Left renal cortex interstitium (tissue), 4 donors: Measurements from ENCODE around the gene ADGRG1. TPM values are rescaled to one million over a fixed set of nuclear protein-coding genes. Genes with fewer than 3 reads are reported as not detected.

Experiments
- DNase-seq, 4 donors: peaks; one replicate each; pipeline ENCODE4 v3.0.0-alpha.2; 2013; ENCODE audit warnings: low read depth in 4 of 4, low spot score in 2 of 4, missing footprints in 1 of 4
- polyA plus RNA-seq, 4 donors: library from polyadenylated mRNA; unstranded; fragments of 120-200 nt; gene quantifications; one replicate each; pipeline ENCODE4 v1.2.1, GENCODE V29; 2013; ENCODE audit not compliant: insufficient read length in 4 of 4

The ADGRG1 gene
- polyA plus RNA-seq, 4 donors: 70.6 to 91.4 (median 84.6) TPM

DNA sequence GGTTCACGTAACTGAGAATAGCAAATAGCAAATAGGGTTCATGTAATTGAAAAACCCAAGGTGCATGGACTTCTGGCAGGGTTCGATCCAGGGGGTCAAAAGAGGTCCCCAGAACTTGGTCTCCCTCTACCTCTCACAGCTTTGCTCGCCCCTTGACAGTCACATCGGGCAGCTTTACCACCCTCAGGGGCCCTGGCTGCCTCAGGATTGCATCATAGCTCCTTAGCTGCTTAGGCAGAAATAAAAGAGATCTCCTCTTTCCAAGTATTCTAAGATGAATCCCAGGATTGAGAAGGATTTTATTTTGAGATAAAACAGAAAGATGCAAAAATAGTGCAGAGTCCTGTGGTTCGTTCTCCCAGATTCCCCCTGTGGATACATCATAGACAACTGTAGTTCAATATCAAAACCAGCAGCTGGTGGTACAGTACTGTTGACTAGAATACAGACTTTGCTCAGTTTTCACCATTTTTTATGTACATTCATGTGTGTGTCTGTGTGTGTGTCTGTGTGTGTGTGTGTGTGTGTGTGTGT is 52.5 kb downstream of the ADGRG1 start:
- no peak for DNase-seq

DNA sequence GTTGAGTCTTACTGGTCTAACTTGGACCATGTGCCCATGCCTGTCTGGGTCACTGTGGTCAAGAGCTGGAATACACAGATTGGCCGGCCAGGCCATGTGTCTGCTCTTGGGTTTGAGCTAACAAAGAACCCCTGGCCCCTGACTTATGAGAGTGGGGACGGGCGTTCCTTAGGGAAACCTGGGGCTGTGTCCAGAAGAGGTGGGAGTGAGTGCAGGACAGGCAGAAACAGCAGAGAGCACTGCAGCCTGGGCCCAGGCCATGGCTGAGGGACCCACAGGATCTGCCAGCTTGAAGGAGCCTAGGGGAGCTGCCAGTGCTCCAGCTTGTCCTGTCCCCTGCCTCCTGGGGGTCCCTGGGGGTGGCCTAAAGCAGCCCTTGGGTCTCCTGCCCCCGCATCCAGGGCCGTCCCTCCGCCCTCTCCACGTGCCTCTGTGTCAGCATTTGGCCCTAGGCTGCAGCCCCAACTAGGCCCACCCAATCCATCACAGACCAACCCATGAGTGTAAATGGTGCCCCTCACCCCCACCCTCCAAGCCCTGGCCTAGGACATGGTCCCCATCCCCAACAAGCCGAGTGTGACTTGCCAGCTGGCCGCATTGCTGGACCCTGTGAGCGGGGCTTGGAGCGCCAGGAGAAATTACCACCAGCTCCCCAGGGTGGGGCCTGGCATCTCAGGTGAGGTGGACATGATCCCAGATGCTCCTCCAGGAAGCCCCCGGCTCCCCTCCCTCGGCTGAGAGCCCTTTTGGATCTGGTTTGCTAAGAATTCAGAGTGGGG is 53.7 kb downstream of the ADGRG1 start:
- DNase-seq: no peak

GRCh38 chr16:57682809-57683635 is 54.6 kb downstream of the ADGRG1 start:
- no peak for DNase-seq

- DNase-seq: no peak
These were observed 55.5 kb downstream of the ADGRG1 start for GRCh38 chr16:57683636-57684545.

DNA sequence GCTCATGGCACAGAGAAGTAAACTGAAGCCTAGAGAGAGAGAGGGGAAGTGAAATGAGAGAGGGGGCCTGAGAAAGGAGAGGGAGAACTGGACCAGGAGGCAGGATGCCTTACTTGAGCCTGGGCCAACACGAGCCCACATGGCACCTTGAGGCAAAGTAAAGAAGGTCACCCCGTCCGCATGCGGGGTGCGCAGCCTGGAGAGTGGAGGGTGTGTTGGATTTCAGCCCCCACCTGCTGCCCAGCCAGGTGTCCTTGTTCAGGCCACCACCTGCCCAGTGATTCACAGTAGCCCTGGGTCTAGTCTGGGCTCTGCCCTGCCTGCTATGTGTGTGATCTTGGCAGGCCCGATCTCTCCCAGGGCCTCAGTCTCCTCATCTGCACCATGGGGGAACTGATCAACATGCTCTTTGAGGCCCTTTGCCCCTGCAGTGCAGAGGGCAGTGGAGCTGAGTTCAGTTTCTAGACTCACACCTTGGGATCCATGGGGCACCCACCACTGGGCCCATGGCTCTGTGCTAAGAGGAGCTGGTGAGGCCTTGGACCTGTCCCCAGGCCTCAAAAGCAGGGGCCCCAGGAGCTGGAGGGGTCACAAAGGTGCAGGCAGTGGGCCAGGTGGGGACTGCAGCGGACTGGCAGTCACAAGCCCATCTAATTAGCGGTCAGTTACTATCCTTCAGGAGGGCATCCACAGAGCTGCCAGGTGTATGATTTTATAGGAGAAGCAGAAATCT is 56.4 kb downstream of the ADGRG1 start:
- no peak for DNase-seq

GRCh38 chr16:57685633-57686032 is 57.2 kb downstream of the ADGRG1 start:
- DNase-seq: no peak

DNA sequence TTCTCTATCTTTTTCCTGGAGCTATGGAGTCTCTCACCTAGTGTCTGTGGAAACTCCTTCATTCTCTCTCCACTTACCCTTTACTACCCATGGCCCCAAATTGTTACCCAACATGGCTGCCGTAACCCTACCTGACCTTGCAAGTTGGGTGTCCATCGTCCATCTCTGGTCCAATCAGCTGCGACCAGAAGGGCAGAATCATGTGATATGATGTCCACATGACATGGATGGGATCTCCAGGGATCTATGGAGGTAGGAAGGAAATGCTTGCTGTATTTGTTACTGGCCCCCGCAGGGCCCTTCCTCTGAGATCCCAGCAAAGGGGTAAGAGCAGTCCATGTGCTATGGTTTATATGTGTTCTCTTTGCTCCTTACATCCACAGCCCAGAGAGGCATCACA is 58.1 kb downstream of the ADGRG1 start:
- no peak for DNase-seq

GRCh38 chr16:57687363-57687929 is 59.0 kb downstream of the ADGRG1 start:
- no peak for DNase-seq

- DNase-seq: no peak
These were observed 60.1 kb downstream of the ADGRG1 start for GRCh38 chr16:57688487-57688986.

DNA sequence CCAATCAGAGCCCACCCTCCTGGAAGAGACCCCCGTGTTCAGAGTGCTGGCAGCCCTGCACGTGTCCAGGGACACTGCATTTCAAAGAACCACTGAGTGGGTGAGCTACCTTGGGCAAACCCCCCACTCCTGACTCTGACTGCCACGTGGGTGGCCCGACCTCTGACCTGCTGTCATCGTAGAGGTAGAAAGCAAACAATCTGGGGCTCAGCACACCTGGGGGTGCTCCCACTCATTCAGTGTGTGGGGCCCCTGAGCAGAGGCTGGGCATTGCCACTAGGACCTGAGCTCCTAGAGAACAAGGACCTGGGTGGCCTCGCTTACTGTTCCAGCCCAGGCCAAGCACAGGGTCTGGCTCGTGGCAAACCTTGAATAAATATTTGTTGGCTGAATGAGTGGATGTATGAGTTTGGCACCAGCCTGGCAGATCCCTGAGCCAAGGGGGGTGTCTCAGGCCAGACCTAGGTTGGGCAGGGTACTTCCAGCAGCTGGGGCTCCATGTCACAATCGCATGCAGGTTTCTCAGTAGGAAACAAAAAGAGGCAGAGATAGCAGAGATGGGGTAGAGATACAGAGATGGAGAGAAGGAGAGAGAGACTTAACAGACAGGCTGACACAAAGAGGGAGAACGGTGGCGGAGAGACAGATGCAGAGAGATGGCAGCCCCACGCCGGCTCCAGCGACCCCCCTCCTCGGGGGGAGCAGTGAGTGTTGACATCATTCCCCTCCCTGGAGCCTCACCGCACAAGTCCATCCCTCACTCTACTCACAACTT is 60.7 kb downstream of the ADGRG1 start:
- no peak for DNase-seq

DNA sequence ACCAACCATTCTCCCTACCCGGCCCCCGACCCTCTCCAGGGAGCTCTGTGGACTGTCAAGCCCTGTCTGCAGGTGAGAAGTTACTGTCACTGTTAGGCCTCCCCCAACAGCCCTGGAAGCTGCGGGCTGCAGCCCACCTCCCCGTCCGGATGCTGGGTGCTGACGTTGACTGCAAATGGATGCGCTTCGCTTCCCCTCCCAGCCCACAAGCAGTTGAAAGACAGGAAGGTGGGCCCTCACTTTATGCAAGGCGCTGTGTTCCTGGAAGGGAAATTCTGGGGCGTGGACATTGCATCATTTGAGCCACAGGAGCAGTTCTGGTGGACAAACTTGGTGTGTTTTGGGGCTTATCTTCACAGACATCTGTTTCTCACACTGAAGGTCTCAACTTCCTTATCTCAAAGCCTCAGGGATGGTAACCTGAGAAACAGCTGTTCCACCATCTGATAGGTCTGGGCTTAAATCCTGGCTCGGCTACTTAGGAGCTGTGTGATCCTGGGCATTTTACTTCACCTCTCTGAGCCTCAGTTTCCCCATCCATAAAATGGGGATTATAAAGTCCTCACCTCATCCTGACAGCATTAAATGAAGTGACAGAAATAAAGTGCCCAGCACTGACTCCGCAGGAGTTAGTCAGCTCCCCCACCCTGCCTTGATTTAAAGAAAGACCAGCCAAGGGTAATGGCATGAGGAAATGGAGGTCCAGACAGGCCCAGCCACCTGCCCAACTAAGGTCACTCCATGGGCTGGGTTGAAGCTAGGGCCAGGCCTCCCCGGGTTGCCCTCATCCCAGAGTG is 61.5 kb downstream of the ADGRG1 start:
- no peak for DNase-seq

DNA sequence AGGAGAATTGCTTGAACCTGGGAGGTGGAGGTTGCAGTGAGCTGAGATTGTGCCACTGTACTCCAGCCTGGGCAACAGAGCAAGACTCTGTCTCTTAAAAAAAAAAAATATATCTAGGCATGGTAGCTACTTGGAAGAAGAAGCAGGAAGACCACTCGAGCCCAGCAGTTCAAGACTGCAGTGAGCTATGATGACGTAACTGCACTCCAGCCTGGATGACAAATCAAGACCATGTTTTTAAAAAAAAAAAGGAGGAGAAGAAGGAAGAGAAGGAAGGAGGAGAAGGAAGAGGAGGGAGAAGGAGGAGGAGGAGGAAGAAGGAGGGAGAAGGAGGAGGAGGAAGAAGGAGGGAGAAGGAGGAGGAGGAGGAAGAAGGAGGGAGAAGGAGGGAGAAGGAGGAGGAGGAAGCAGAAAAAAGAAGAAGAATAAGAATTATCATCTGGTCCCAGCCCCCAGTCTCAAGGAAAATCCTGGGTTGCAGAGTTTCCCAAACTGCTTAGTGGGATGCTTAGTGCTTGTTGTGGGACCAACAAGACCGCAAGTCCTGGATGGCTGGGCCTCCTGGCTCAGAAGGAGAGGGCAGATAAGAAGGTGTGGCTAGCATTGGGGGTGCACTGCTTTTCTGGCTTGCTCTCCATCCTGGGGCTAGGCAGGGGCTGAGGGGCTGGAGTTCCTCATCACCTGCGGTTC is 62.5 kb downstream of the ADGRG1 start:
- DNase-seq: no peak

DNA sequence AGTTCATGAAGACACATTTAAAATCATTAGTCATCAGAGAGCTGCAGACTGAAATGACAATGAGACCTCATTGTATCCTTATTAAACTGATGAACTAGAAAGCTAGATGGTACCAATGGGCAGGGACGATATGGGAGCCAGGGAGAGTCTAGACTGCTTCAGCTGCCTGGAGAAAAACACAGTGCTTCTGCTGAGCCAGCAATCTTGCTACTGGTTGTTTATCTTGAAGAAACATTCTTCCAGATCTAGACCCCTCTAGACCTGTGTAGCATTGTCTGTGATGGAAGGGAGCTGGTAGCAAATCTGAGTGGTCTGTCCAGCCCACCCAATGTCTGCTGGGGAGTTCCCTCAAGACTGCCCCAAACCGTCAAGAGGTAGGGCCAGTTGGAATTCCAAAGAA is 64.2 kb downstream of the ADGRG1 start:
- DNase-seq: no peak

DNA sequence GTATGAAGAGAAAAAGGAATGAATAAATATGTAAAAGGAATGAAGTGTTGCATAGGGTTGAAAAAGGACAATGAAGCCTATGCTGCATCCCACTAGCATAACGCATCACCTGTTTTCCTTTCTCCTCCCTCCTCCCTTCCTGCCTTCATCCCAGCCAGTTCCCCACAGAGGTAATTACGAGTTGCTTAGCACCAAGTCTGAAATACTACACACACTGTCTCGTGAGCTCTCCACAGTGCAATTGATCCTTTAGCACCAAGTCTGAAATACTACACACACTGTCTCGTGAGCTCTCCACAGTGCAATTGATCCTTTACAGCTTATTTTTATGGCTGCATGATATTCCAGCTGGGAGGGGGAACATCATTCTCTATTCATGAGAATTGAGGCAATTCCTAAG is 65.1 kb downstream of the ADGRG1 start:
- DNase-seq: no peak

DNA sequence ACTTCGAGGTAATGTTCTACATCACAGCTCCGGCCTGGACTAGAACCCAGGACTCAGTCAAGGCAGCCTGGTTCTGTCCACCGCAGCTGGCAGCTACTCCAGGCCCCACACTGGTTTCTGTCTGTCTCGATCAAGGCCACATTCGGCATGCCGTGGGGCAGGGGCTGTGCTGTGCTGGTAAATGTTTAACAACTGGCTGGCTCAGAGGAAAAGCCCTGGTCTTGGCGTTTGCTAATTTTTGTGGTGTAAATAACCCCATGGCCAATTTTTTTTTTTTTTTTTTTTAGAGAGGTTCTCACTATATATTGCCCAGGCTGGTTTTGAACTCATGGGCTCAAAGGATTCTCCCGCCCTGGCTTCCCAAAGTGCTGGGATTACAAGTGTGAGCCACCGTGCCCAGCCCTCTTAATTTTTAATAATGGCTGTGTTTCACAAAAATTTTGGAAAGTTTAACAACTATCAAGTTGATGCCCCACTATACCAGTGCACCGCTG is 65.8 kb downstream of the ADGRG1 start:
- no peak for DNase-seq

DNA sequence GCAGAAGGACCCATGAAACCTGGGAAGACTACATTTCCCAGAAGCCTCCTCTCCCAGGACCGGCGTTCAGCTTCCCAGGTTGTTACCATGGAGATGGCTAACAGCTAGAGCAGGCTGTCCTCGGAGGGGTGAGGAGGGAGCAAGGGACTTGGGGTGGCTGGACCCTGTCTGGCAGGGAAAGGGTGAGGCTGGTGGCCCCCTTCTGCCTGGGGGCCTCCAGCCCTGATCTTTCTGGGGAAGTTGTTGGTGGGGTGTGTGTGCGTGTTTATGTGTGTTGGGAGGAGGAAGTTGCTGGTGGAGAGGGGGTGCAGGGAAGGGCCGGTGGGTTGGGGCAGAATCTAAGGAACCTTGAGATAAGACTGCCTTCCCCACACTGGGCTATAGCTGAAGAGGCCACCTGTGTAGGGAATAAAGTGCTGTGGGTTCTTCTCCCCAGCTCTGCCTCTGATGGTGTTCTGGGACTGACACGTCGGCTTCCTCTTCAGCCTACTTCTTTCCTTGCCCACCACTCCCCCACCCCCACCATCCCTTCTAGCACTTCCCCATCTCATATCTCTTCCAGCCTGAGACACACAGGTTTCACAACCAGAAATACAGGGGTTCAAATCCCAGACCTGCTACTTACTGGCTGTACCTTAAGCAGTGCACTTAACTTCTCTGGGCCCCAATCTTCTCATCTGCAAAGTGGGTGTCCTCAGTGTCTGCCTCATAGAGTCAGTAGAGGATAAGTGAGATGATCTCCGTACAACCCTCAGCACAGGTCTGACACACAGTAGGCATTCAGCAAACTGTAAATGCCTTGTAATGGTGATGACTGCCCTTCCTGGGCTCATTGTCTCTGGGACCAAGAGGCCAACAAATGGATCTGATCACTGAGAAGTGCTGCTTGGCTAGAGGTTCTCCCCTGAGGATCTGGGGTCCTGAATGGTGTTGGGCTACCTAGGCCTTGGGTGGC is 66.6 kb downstream of the ADGRG1 start, which contains the start of gene DRC7:
DRC7 (plus strand) TSS at position 82 of the 955 bp plus-strand sequence. CDS start 3,144 bp downstream, outside the sequence.
- DNase-seq: peak in 2 of 4 donors; percentile 45 to 62
